Measurements from ENCODE around the gene TOX2.

TOX2 gene

GRCh38 chr20:43977962-43978361 lies 63.3 kb downstream of the TOX2 start:
- no peak for DNase-seq

DNA sequence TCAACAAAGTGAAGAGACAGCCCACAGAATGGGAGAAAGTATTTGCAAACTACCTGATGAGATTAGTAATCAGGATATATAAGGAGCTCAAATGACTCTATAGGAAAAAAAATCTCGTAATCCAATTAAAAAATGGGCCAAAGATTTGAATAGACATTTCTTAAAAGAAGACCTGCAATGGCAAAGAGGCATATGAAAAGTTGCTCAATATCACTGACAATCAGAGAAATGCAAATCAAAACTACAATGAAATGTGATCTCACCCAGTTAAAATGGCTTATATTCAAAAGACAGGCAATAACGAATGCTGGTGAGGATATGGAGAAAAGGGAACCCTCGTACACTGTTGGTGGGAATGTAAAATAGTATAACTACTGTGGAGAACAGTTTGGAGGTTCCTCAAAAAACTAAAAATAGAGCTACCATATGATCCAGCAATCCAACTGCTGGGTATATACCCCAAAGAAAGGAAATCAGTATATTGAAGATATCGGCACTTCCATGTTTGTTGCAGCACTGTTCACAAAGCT lies 65.0 kb downstream of the TOX2 start:
- DNase-seq = no peak

DNA sequence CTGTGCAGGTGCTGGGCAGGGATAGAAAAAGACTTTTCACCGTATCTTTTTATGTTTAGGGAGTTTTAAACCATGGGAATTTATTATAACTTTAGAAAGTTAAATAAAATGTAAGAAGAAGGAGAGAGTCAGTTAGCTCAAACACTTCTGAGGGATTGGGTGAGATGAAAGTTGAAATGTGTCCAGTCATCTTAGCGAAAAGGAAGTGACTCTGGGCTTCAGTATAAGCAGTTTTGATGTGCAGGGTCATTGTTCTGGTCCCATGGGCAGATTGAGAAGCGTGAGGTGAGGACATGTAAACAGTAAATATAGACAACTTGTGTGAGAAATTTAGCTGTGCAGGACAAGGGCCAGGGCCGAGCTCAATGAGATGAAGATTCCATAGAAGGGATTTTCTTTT lies 66.9 kb downstream of the TOX2 start:
- DNase-seq = no peak

DNA sequence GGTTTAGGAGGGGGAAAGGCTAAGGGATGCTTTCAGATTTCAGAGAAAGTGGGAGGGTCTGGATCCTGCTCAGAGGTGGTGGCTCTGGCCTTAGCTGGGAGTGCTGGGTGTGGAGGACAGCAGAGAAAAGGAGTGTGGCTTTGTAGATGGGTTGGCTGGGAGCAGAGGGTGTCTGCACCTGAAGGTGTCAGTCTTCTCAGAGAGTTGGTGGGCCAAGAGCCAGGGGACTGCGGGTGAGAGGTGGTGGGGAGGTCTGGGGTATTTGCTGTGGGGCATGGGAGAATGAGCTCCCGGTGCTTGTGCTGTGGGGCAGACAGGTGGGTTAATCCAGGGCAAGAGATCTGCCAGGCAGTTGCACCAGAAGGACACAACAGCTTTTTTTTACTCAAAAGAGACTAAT lies 67.4 kb downstream of the TOX2 start:
- no peak for DNase-seq

DNA sequence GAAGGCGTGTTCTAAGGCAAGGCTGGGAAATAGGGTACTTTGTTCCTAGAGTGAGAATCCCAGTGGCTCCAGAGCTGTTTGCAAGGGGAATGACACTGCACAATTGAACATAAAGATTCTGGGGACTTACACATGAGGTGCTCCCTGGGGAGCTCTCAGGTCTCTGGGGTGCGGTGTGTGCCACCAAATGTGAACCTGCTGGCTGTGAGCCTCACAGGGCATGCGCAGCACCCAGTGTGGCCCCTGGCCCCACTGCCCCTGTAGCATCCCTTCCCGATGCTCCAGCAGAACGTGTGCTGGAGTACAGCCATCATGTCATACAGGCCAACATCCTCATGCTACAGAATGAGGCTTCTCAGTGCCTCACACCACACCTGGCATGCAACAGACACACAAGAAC lies 68.2 kb downstream of the TOX2 start:
- no peak for DNase-seq

DNA sequence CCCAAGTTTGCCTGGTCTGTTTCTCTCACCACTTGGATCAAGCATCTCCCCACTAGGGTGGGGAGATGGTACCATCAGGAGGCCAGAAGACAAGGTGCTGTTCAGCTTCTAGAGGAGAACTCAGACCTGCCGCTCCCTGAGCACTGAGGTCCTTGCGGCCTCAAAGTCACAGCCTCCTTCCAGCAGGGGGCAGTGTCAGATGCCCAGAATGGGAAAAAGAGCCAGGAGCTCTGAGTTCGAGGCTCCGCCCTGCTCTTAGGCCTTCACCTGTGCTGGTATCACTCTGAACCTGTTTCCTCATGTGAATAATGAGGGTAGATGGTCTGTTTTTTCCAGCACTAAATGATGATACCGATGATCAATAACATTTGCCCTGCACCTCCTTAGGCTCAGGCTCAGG lies 68.7 kb downstream of the TOX2 start:
- DNase-seq = peak; percentile 61

DNA sequence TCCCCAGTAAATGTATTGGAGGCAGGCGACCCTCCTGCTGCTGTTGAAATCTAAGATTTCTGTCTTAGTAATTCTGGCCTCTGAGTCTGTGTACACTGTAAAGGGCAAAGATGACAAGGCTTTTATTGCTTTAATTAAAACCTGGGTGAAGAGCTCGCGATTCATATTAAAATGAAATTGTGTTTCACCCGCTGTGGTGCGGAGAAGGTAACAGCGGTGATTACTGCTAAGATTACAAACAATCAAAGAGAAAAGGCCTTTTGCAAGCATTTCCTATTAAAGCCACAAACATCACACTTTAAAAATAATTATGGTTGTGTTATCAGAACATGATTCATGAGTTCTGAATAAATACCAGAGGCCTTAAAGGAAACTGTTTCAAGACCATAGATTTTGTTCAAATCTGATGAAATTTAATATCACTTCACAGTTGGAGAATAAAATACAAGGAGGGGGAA lies 69.3 kb downstream of the TOX2 start:
- no peak for DNase-seq

- no peak for DNase-seq
These were observed 69.9 kb downstream of the TOX2 start for GRCh38 chr20:43984587-43984986.

DNA sequence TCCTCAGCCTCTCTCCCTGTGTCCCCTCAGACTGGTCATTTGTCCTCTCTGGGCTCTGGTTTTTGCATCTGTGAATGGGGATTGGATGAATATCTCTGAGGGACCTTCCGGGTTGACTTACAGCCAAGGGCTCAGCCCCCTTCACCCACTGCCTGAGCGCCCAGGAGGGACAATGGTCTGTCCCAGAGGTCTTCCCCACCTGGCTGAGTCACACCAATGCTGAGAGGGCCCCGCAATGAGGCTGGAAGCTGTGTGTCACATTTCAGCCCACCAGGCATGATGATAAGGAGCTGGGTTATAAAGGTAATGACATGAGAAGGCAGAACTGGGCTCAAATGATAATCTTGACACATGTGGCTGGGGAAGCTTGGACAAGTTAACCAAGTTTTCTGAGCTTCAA lies 70.5 kb downstream of the TOX2 start:
- DNase-seq = no peak

- no peak for DNase-seq
These were observed 71.1 kb downstream of the TOX2 start for GRCh38 chr20:43985608-43986316.

- DNase-seq = no peak
These were observed 72.4 kb downstream of the TOX2 start for GRCh38 chr20:43987018-43987417.

DNA sequence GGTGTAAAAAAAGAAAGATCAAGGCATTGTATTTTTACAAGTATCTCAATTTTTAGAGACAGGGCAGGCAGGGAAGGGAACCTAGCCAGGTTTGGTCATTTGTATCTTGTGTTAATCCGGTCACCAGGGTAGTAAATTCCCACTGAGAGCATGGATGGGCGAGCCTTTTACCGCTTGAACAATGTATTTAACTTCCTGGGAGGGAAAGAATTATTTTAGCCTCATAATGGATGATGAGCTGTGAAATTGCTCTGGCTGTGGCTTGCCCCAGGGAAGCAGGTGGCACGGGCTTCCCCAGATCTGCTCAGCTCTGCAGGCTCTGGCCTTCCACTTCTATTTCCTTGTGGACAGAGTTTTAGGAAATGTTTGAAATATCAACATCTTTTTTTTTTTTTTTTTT lies 72.9 kb downstream of the TOX2 start:
- no peak for DNase-seq

DNA sequence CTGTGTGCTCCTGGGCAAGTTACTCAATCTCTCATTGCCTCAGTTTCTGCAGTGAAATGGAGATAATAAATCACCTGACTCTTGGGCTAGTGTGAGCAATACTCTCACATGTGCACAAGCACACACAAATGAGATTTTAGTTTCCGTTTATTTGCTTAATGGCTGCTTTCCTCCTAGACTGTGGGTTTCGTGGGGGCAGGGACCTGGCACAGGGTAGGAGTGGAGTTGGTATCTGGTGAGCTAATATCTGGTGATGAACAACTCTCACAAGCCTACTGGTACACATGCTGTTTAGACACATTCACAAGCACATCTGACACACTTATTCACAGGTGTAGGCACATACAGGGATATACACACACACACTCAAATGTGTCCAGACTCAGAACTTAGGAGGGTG lies 73.8 kb downstream of the TOX2 start:
- peak; percentile 30 for DNase-seq

DNA sequence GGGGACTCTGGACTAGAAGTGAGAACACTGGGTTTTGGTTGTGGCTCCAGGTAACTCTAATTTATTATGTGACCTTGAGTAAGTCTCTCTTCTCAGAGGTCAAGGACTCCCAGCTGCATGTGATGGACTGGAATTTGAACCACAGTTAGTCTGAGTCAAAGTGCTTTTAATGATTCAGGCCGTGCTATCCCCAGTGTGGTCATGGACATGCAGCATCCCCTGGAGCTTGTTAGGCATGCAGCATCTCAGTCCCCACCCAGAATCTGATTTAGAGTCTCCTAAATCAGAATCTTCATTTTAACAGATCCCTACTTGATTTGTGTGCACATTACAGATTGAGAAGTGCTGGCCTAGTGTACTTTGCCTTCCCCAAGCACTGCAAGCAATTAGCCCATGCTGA lies 74.2 kb downstream of the TOX2 start:
- no peak for DNase-seq

DNA sequence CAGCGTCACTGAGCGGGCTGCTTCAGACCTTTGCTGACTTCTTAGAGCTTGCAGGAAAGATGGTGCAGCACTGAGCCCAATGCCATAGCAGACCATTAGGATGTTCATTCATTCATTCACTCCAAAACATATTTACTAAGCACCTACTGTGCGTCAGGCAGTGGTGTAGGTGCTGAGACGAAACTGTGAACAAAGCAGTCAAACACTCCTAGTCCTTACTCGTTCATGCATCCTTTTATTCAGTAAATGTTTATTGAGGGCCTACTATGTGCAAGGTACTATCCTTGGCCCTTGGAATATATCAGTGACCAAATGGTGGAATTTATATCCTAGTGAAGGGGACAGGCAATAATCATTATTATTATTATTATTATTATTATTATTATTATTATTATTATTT lies 76.6 kb downstream of the TOX2 start:
- DNase-seq = no peak

DNA sequence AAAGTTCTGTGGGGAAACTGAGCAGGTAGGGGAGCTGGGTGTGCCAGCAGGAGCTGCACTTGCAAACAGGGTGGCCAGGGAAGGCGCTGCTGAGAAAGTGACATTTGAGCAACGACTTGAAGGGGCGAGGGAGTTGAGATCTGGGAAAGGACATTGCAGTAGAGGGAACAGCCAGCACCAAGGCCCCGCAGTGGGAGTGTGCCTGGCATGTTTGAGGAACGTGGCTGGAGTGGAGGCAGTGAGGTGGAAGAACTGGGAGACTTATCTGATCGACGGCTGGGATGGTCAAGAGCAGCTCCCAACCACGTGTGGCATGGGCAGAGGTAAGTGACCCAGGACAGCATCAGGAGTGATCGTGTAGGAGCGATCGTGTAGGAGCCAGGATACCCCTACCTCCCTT lies 77.3 kb downstream of the TOX2 start:
- no peak for DNase-seq

DNA sequence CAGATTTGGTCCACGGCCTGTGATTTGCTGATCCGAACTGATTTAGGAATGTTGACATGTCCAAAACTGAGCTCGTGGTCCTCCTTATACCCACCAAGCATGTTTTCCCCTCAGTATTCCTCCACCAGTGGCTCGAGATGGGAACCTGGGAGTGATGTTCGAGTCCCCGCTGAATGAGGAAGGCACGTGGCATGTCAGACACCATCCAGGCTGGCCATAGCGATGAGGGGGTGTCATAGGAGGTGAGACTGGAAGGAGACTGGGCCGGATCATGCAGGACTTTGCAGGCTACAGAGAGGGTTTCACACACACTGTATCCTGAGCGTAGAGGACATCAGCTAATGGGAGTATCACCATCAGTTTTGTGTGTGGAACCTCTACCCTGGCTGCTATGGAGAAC lies 78.2 kb downstream of the TOX2 start:
- no peak for DNase-seq

DNA sequence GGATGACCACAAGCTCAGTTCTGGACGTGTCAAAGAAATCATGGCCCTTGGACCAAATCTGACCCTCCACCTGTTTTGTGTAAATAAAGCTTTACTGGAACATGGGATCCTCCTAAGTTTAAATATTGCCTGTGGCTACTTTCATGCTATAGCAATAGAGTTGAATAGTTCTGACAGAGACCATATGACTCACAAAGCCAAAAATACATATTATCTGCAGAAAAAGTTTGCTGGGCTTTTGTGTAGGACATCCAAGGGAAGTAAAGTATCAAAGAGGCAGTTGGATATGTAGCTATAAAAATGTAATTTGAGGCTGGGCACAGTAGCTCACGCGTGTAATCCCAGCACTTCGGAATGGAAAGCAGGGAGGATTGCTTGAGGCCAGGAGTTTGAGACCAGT lies 78.9 kb downstream of the TOX2 start:
- no peak for DNase-seq

DNA sequence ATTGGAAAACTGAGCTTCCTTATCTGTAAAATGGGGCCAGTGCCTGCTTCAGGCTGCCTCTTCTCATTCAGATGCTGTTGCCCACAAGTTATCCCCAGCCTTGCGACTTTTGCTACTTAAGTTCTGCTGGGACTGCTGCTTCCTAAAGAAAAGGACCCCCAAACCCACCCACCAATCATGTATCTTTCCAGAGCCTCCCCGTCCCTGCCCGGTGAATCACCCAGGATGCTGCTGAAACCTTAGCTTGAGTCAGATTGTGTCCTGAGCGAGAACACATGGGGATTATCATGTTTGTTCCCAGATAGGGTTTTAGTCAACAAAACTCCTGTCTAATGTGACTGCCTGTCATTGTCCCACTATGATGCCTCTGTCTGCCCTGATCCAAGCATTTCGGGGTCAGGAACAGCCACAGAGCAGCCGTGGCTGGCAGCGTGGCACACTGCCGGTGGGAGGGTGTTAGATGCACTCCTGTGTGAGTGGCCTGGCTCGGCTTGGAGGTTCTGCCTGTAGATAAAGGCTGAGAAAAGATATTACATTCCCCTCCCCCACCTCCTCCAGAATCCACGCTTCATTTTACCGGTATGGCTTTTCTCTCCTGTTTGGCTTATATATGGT lies 79.9 kb downstream of the TOX2 start:
- DNase-seq = no peak

DNA sequence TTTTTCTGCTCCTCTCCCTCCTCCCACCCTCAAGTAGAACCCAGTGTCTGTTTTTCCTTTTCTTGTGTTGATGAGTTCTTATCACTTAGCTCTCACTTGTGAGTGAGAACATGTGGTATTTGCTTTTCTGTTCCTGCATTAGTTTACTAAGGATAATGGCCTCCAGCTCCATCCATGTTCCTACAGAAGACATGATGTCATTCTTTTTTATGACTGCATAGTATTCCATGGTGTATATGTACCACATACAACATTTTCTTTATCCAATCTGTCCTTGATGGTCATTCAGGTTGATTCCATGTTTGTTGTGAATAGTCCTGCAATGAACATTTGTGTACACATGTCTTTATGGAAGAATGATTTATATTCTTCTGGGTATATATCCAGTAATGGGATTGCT lies 81.0 kb downstream of the TOX2 start:
- DNase-seq = no peak

GRCh38 chr20:43996240-43996930 lies 81.7 kb downstream of the TOX2 start:
- no peak for DNase-seq

- DNase-seq = no peak
These were observed 85.2 kb downstream of the TOX2 start for GRCh38 chr20:43999848-44000247.

GRCh38 chr20:44001667-44002596 lies 87.3 kb downstream of the TOX2 start:
- DNase-seq = peak; percentile 13

Data from stimulated activated CD4-positive, alpha-beta T cell treated with anti-CD3 and anti-CD28 coated beads, Interleukin-1b, Interleukin-23, amount 100 ng/mL, for 48 hours (primary cell).